SK-N-SH (cell line): ENCODE results near the gene PDGFA. TPM values are rescaled to one million over a fixed set of nuclear protein-coding genes. Genes with fewer than 3 reads are reported as not detected.

ENCODE experiments used
- CTCF ChIA-PET: fragments of 300-600, 350-600 bp; formaldehyde crosslinking; extraction: SDS; loops from one replicate; lab custom pipeline; 2021; lab: Yijun Ruan, JAX
- POLR2A ChIA-PET: fragments of 350-600 bp; sonication (Branson Sonifier 250); formaldehyde crosslinking; extraction: SDS; loops from one replicate; lab custom pipeline; 2020; ENCODE audit warnings: antibody characterized with exemption, inconsistent platforms; lab: Yijun Ruan, JAX
- DNase-seq: peaks from one replicate; pipeline ENCODE4 v3.0.0; 2012
- H2AFZ ChIP-seq: fragments of 200-600 bp; sonication (generic); 2 replicates; pipeline ENCODE4 v1.8.1; 2016; ENCODE audit warnings: antibody characterized with exemption, mild to moderate bottlenecking, low read depth
- H3F3A ChIP-seq: fragments of 200-600 bp; sonication (generic); replicated peaks from 2 replicates; pipeline ENCODE3; 2016; ENCODE audit warnings: antibody characterized with exemption, mild to moderate bottlenecking; ENCODE audit not compliant: insufficient read depth
- H3K27ac ChIP-seq, 2 experiments: fragments of 200-500 bp in 1 of 2; fragments of 200-600 bp in 1 of 2; sonication (Bioruptor generic) in 1 of 2; sonication (generic), shearing (Covaris generic) in 1 of 2; 2 replicates each; pipeline versions ENCODE4 v1.5.1 to v1.6.1; 2014 to 2016; ENCODE audit warnings: low read depth in 2 of 2, inconsistent platforms in 1 of 2, low read length in 1 of 2, mild to moderate bottlenecking in 1 of 2, mixed read lengths in 1 of 2
- H3K27me3 ChIP-seq: fragments of 200-600 bp; sonication (generic), shearing (Covaris generic); 2 replicates; pipeline ENCODE4 v1.6.1; 2016; ENCODE audit warnings: mixed run types; ENCODE audit not compliant: insufficient read depth
- H3K36me3 ChIP-seq, 2 experiments: fragments of 200-500 bp in 1 of 2; fragments of 200-600 bp in 1 of 2; sonication (Bioruptor generic) in 1 of 2; sonication (generic) in 1 of 2; replicated peaks in 1 of 2; 2 replicates each; pipeline versions ENCODE3 to v1.5.1; 2014 to 2016; ENCODE audit warnings: low read length in 1 of 2, mild to moderate bottlenecking in 1 of 2; ENCODE audit not compliant: insufficient read depth in 2 of 2, control insufficient read depth in 1 of 2
- H3K4me1 ChIP-seq, 2 experiments: fragments of 200-500 bp in 1 of 2; fragments of 200-600 bp in 1 of 2; sonication (Bioruptor generic) in 1 of 2; sonication (generic), shearing (Covaris generic) in 1 of 2; 2 replicates each; pipeline versions ENCODE4 v1.5.1 to v1.6.1; 2014 to 2016; ENCODE audit warnings: low read depth in 1 of 2, low read length in 1 of 2, mixed run types in 1 of 2; ENCODE audit not compliant: insufficient read depth in 2 of 2, control insufficient read depth in 1 of 2
- H3K4me2 ChIP-seq: fragments of 200-600 bp; sonication (generic), shearing (Covaris generic); 2 replicates; pipeline ENCODE4 v1.6.1; 2017; ENCODE audit warnings: mixed run types
- H3K4me3 ChIP-seq, 2 experiments: fragments of 200-500 bp in 1 of 2; fragments of 200-600 bp in 1 of 2; sonication (Bioruptor generic) in 1 of 2; sonication (generic), shearing (Covaris generic) in 1 of 2; 2 replicates each; pipeline versions ENCODE4 v1.5.1 to v1.8.1; 2014 to 2016; ENCODE audit warnings: low read depth in 2 of 2, inconsistent platforms in 1 of 2, low read length in 1 of 2, mild to moderate bottlenecking in 1 of 2, mixed read lengths in 1 of 2, moderate library complexity in 1 of 2
- H3K79me2 ChIP-seq: fragments of 200-600 bp; sonication (generic); 2 replicates; pipeline ENCODE4 v1.8.1; 2017; ENCODE audit warnings: mild to moderate bottlenecking; ENCODE audit not compliant: insufficient read depth
- H3K9ac ChIP-seq: fragments of 200-600 bp; sonication (generic); 2 replicates; pipeline ENCODE4 v1.6.1; 2017; ENCODE audit warnings: mixed run types
- H3K9me2 ChIP-seq: fragments of 200-600 bp; sonication (generic); 2 replicates; pipeline ENCODE4 v1.6.1; 2017; ENCODE audit warnings: mixed run types
- H3K9me3 ChIP-seq: fragments of 200-600 bp; sonication (generic); 2 replicates; pipeline ENCODE4 v1.6.1; 2017; ENCODE audit warnings: mixed run types, mild to moderate bottlenecking, moderate library complexity
- H4K20me1 ChIP-seq: fragments of 200-600 bp; sonication (generic); 2 replicates; pipeline ENCODE4 v1.6.1; 2017; ENCODE audit warnings: mild to moderate bottlenecking, mixed run types; ENCODE audit not compliant: insufficient read depth
- ELF1 ChIP-seq: IDR thresholded peaks from 2 replicates; pipeline ENCODE4 v1.4.0; 2012
- FOSL2 ChIP-seq: IDR thresholded peaks from 2 replicates; pipeline ENCODE4 v1.4.0; 2012; ENCODE audit warnings: low read depth, mild to moderate bottlenecking, moderate library complexity, borderline replicate concordance
- FOXJ3 ChIP-seq: sonication (generic); formaldehyde crosslinking; IDR thresholded peaks from 2 replicates; pipeline ENCODE4 v1.5.1; 2020; ENCODE audit warnings: mild to moderate bottlenecking, missing genetic modification reagents
- GABPA ChIP-seq: IDR thresholded peaks from 2 replicates; pipeline ENCODE4 v1.4.0; 2012; ENCODE audit warnings: low read depth, mild to moderate bottlenecking
- NFIC ChIP-seq: IDR thresholded peaks from 2 replicates; pipeline ENCODE4 v1.4.0; 2012; ENCODE audit warnings: borderline replicate concordance
- RFX5 ChIP-seq: IDR thresholded peaks from 2 replicates; pipeline ENCODE4 v1.6.1; 2012; ENCODE audit warnings: mild to moderate bottlenecking, improper control_type of control experiment, low read length
- RXRA ChIP-seq: IDR thresholded peaks from 2 replicates; pipeline ENCODE4 v1.4.0; 2012; ENCODE audit warnings: low read depth, mild to moderate bottlenecking, borderline replicate concordance
- SMC3 ChIP-seq: IDR thresholded peaks from 2 replicates; pipeline ENCODE4 v1.6.1; 2012; ENCODE audit warnings: low read depth, low read length, improper control_type of control experiment
- TCF12 ChIP-seq: IDR thresholded peaks from 2 replicates; pipeline ENCODE4 v1.4.0; 2012
- YY1 ChIP-seq: IDR thresholded peaks from 2 replicates; pipeline ENCODE4 v1.4.0; 2012; ENCODE audit warnings: low read depth, mild to moderate bottlenecking
- WGBS: methylation state at CpG from one replicate; pipeline ENCODE4 v1.1.6; 2017; ENCODE audit warnings: low lambda C conversion rate; 5-methylcytosine and 5-hydroxymethylcytosine counted together
- polyA plus RNA-seq, 3 experiments: library from polyadenylated mRNA; depleted of rRNA; stranded (reverse); fragments of >200 nt; gene quantifications; 2 replicates each; pipeline ENCODE4 v1.2.3, GENCODE V29; 2012
- TF ChIP-seq, protein P1 (sequence below): IDR thresholded peaks from 2 replicates; pipeline ENCODE4 v1.4.0; 2012; ENCODE audit warnings: low read depth, borderline replicate concordance
- TF ChIP-seq, protein P2 (sequence below): IDR thresholded peaks from 2 replicates; pipeline ENCODE4; 2012

PDGFA gene
- polyA plus RNA-seq, 1 of the 3 experiments (the other 2 are of a cell fraction): 18.9 TPM

DNA sequence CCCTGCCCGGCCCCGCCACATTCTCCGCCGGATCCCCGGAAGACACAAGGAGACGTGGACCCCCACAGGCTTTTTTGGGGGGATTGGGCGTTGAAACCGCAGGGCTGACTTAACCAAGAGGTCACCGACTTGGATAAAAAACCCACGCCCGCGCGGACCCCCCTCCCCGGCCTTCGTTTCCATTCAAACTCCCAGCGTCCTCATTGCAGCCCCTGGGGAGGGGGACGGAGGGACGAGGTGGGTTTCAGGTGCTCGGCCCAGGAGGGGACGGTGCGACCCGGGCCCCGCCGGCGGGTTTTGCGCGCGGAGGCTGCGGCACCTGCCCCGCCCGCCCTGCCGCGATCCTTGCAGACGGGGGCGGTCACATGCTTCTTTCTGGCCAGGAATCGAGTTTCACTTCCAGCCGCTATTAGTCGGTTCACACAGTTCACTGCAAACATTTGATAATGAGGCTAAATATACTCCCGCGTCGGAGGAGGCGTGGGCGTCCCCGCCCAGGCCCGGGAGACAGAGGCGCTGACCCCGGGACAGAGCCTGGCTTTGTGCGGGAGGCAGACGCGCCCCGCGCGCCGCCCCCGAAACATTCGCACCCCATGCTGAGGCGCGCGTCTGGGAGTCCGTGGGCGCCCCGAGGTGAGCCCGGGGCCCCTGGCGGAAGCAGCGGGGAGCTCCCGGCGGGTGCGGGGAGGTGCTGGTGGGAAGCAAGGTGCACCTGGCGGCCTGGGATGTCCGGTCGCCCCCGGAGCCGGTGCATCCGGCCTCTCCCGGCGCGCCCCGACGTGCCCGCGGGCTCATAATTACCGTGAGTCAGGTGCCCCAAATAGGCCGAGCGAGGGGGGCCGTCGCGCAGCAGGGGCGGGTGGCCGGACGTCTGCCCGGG is 2.7 kb upstream of the PDGFA start:
- H3F3A ChIP-seq: no peaks in the 10 kb centered on the region
- H3K27ac ChIP-seq: no peak overlapping the region
- no peak overlapping the region for H2AFZ ChIP-seq
- H3K4me1 ChIP-seq: peaks cover 4 to 9% of the 10 kb centered on the region in 2 experiments; a peak in 2 of 4 replicates
- CTCF ChIA-PET: interaction anchor here (0.6 to 1.6 kb wide), 4 partner anchors 10 to 350 kb away, joined by 3 to 4 read pairs (median 4); no protein-coding TSS in a partner anchor
- H3K27me3 ChIP-seq: no peaks in the 10 kb centered on the region
- WGBS: 7% methylated on average over 38 of the region's 91 CpGs
- no peaks in the 10 kb centered on the region for H3K9me3 ChIP-seq
- H3K4me3 ChIP-seq: peak overlapping the region; percentile 33 to 66; a peak in 3 of 4 replicates
- 0 out of 2 replicates have a peak overlapping the region, but pooled peaks have one; percentile 20 for H3K9ac ChIP-seq
- no peaks in the 10 kb centered on the region for H3K9me2 ChIP-seq
- peaks cover 13% of the 10 kb centered on the region for H4K20me1 ChIP-seq
- peak overlapping the region; percentile 100 for H3K4me2 ChIP-seq
- H3K79me2 ChIP-seq: peaks cover 17% of the 10 kb centered on the region
- H3K36me3 ChIP-seq: no peaks in the 10 kb centered on the region
- TF ChIP-seq YY1 (no peak), NFIC (no peak), RXRA (no peak)
- TF ChIP-seq, protein P1, sequence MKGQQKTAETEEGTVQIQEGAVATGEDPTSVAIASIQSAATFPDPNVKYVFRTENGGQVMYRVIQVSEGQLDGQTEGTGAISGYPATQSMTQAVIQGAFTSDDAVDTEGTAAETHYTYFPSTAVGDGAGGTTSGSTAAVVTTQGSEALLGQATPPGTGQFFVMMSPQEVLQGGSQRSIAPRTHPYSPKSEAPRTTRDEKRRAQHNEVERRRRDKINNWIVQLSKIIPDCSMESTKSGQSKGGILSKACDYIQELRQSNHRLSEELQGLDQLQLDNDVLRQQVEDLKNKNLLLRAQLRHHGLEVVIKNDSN: peak; percentile 71
- POLR2A ChIA-PET: no interaction called here
- no peak for DNase-seq

DNA sequence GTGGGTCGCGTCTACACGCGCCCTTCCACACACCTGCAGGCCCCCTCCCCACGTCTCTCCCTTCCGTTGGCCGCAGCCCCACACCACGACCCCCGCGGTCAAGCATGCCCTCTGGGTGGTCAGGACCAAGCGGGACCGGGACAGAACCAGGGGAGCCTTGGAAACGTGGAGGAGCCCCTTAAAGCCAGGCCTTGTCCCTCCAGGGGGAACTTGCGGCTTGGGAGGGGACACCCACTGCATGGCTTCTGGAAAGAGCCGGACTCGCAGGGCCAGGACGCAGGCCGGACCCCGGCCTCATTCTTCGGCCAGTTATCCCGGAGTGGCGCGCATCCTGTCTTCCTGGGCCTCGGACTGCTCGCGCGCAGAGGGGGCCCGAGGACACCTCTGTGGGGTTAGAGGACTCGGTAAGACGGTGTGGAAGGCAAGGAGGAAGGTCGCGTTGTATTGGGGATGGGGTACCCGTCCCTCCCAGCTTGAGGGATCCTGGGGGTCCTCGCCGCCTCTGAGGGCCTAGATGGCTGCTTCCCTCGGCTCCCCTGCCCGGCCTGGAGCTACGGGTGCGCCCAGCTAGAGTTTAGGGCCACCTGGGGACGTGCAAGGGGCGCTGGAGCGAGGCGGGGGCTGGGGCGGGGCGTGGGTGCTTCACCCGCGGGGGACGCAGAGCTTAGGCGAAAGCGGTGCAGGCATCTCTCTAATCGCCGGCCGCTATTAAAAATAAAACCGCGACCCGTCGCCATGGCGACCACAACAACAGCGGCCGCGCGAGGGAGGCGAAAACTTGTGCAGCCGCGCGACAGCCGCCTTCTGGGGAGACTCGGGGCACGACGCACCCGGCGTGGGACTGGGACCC is 1.8 kb upstream of the PDGFA start:
- no peak for TF ChIP-seq TCF12
- no peak for TF ChIP-seq RXRA
- TF ChIP-seq ELF1: no peak
- TF ChIP-seq, protein P2, sequence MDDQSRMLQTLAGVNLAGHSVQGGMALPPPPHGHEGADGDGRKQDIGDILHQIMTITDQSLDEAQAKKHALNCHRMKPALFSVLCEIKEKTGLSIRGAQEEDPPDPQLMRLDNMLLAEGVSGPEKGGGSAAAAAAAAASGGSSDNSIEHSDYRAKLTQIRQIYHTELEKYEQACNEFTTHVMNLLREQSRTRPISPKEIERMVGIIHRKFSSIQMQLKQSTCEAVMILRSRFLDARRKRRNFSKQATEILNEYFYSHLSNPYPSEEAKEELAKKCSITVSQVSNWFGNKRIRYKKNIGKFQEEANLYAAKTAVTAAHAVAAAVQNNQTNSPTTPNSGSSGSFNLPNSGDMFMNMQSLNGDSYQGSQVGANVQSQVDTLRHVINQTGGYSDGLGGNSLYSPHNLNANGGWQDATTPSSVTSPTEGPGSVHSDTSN: no peak
- TF ChIP-seq YY1: no peak
- TF ChIP-seq FOXJ3: no peak
- no peak for TF ChIP-seq RFX5
- no peak for TF ChIP-seq GABPA
- TF ChIP-seq FOSL2: no peak
- no peak for TF ChIP-seq SMC3
- Histone ChIP-seq H3K9me2 (no peaks in the 10 kb centered on the region), H3K36me3 (no peaks in the 10 kb centered on the region), H4K20me1 (peaks cover 13% of the 10 kb centered on the region), H3K9ac (peak overlapping the region; percentile 38; the same call in 1 of the 2 replicates), H3K4me2 (peak overlapping the region; percentile 100), H3K27ac (no peak overlapping the region), H3K4me3 (peak overlapping the region; percentile 33 to 66; a peak in 3 of 4 replicates), H2AFZ (no peak overlapping the region), H3K27me3 (no peaks in the 10 kb centered on the region), H3F3A (no peaks in the 10 kb centered on the region), H3K79me2 (peaks cover 26% of the 10 kb centered on the region), H3K9me3 (no peaks in the 10 kb centered on the region), H3K4me1 (peaks cover 4 to 9% of the 10 kb centered on the region in 2 experiments; a peak in 2 of 4 replicates)
- WGBS: 21% methylated on average over 56 of the region's 72 CpGs
- POLR2A ChIA-PET: no interaction called here
- peak; percentile 71 for DNase-seq
- CTCF ChIA-PET: interaction anchor here (1.2 to 1.5 kb wide), 2 partner anchors 9 to 200 kb away, joined by 3 to 8 read pairs; no protein-coding TSS in a partner anchor
